ENCODE measurements around the gene GPD1. TPM values are rescaled to one million over a fixed set of nuclear protein-coding genes. Genes with fewer than 3 reads are reported as not detected.

The GPD1 gene
- total and polyA plus RNA-seq, 9 of the 15 experiments (the other 6 are each of a cell fraction or from before 2014, with no cell fraction given): 0.13 to 1.00 (median 0.55) TPM

GRCh38 chr12:50100561-50100960 lies 3.2 kb upstream of the GPD1 start:
- ChIA-PET POLR2A (interaction anchor here (1.1 kb wide), 1 partner anchor 9 kb away, joined by 5 read pairs; no protein-coding TSS in a partner anchor), CTCF (ENCODE audit: low intra/inter-chr PET ratio) (no interaction called here)
- no peak overlapping the region for H3K4me3 ChIP-seq
- no TSS peak for BruUV-seq (replicated peaks)
- WGBS (ENCODE audit: insufficient coverage, low coverage, missing lambda C conversion rate): 64% methylated on average over 3 of the region's 3 CpGs
- no peak overlapping the region for H3K9ac ChIP-seq (ENCODE audit: insufficient read depth in 1 of 2, low read depth in 2 of 2, low read length in 2 of 2)
- H3K27me3 ChIP-seq (ENCODE audit: control insufficient read depth in 2 of 2, insufficient read depth in 2 of 2, low read length in 2 of 2): no peaks in the 10 kb centered on the region
- peaks cover 16% of the 10 kb centered on the region in 2 experiments for H3K4me1 ChIP-seq (replicated peaks in 1 of 2; ENCODE audit: control insufficient read depth in 2 of 2, insufficient read depth in 2 of 2, low read length in 2 of 2)
- no peaks in the 10 kb centered on the region for H3K9me3 ChIP-seq (replicated peaks; ENCODE audit: control insufficient read depth, insufficient read depth, low read depth, low read length)
- no peak for ATAC-seq
- H4K20me1 ChIP-seq (replicated peaks; ENCODE audit: control insufficient read depth, insufficient read depth, low read length): no peaks in the 10 kb centered on the region
- intact Hi-C loops (cut with micrococcal nuclease) (no loop called here), in situ Hi-C loops (cut with MboI) (no loop called here)
- FAIRE-seq: no peak
- H3K79me2 ChIP-seq (ENCODE audit: control insufficient read depth, insufficient read depth, low read length): no peaks in the 10 kb centered on the region
- H3K36me3 ChIP-seq (ENCODE audit: control insufficient read depth, insufficient read depth, low read length): peaks cover 52% of the 10 kb centered on the region
- H2AFZ ChIP-seq (ENCODE audit: low read depth, low read length): no peak overlapping the region
- TF ChIP-seq ZFX (CRISPR knock-in tag; IDR thresholded peaks at IDR 0.05) (no peak), TRIM28 (IDR thresholded peaks at IDR 0.05) (no peak)
- H3K27ac ChIP-seq (ENCODE audit: extremely low read depth, low read depth, low read length): no peak overlapping the region
- DNase-seq (ENCODE audit: extremely low read depth in 1 of 4, low spot score in 3 of 4): no peak
- H3K4me2 ChIP-seq (ENCODE audit: insufficient read depth, low read length): no peak overlapping the region
- H3K9me1 ChIP-seq (ENCODE audit: control insufficient read depth, insufficient read depth, low read length): no peaks in the 10 kb centered on the region

GRCh38 chr12:50101663-50102062 lies 2.1 kb upstream of the GPD1 start:
- Histone ChIP-seq H3K4me3 (no peak overlapping the region), H3K27ac (ENCODE audit: extremely low read depth, low read depth, low read length) (no peak overlapping the region), H3K27me3 (ENCODE audit: control insufficient read depth in 2 of 2, insufficient read depth in 2 of 2, low read length in 2 of 2) (no peaks in the 10 kb centered on the region), H3K36me3 (ENCODE audit: control insufficient read depth, insufficient read depth, low read length) (peaks cover 41% of the 10 kb centered on the region), H3K4me2 (ENCODE audit: insufficient read depth, low read length) (no peak overlapping the region), H3K9me1 (ENCODE audit: control insufficient read depth, insufficient read depth, low read length) (no peaks in the 10 kb centered on the region), H3K9me3 (replicated peaks; ENCODE audit: control insufficient read depth, insufficient read depth, low read depth, low read length) (no peaks in the 10 kb centered on the region), H3K9ac (ENCODE audit: insufficient read depth in 1 of 2, low read depth in 2 of 2, low read length in 2 of 2) (no peak overlapping the region), H2AFZ (ENCODE audit: low read depth, low read length) (no peak overlapping the region), H4K20me1 (replicated peaks; ENCODE audit: control insufficient read depth, insufficient read depth, low read length) (no peaks in the 10 kb centered on the region), H3K79me2 (ENCODE audit: control insufficient read depth, insufficient read depth, low read length) (no peaks in the 10 kb centered on the region), H3K4me1 (replicated peaks in 1 of 2; ENCODE audit: control insufficient read depth in 2 of 2, insufficient read depth in 2 of 2, low read length in 2 of 2) (peaks cover 16% of the 10 kb centered on the region in 2 experiments)
- POLR2A ChIA-PET: interaction anchor here (0.6 to 1.5 kb wide), 3 partner anchors 10 to 70 kb away, joined by 3 to 4 read pairs (median 4); no protein-coding TSS in a partner anchor
- DNase-seq (ENCODE audit: extremely low read depth in 1 of 4, low spot score in 3 of 4) (peak; percentile 31 to 45 (median 38)), FAIRE-seq (peak; percentile 88), ATAC-seq (peak; percentile 57)
- in situ Hi-C loops (cut with MboI): no loop called here
- intact Hi-C loops (cut with micrococcal nuclease): no loop called here
- CTCF ChIA-PET (ENCODE audit: low intra/inter-chr PET ratio): interaction anchor here (1.4 kb wide), 1 partner anchor 74 kb away, joined by 3 read pairs; no protein-coding TSS in a partner anchor
- BruUV-seq (replicated peaks): no TSS peak
- 59% methylated on average over 3 of the region's 3 CpGs for WGBS (ENCODE audit: insufficient coverage, low coverage, missing lambda C conversion rate)
- TF ChIP-seq CEBPG (CRISPR knock-in tag; IDR thresholded peaks at IDR 0.05) (peak; percentile 56; the same call in 1 of the 2 replicates), CEBPG (tag; conservative IDR thresholded peaks at IDR 0.05 in 1 of 2, IDR thresholded peaks at IDR 0.05 in 1 of 2) (peak; percentile 39 to 46; a peak in 2 of 4 replicates), ETV1 (tag; conservative IDR thresholded peaks at IDR 0.05; ENCODE audit: low read depth) (no peak), CEBPB (tag; IDR thresholded peaks at IDR 0.05) (peak; percentile 77), GATA2 (CRISPR knock-in tag; IDR thresholded peaks at IDR 0.05) (no peak), ZFP1 (CRISPR knock-in tag; IDR thresholded peaks at IDR 0.05) (no peak), GABPA (tag; conservative IDR thresholded peaks at IDR 0.05; ENCODE audit: low read depth) (no peak), NFIX (CRISPR knock-in tag; IDR thresholded peaks at IDR 0.05; ENCODE audit: low read depth) (no peak), PML (IDR thresholded peaks at IDR 0.05; ENCODE audit: low read length) (no peak), ZNF830 (CRISPR knock-in tag; IDR thresholded peaks at IDR 0.05) (no peak), CTCF (IDR thresholded peaks at IDR 0.05 in 2 of 3, conservative IDR thresholded peaks at IDR 0.05 in 1 of 3; ENCODE audit: insufficient read depth in 2 of 3, low read depth in 1 of 3, low read length in 3 of 3) (peak; percentile 33 to 52 (median 50); a peak in 4 of 6 replicates), TFE3 (CRISPR knock-in tag; IDR thresholded peaks at IDR 0.05) (no peak)
